Measurements from ENCODE around the gene NADSYN1.

NADSYN1 gene

DNA sequence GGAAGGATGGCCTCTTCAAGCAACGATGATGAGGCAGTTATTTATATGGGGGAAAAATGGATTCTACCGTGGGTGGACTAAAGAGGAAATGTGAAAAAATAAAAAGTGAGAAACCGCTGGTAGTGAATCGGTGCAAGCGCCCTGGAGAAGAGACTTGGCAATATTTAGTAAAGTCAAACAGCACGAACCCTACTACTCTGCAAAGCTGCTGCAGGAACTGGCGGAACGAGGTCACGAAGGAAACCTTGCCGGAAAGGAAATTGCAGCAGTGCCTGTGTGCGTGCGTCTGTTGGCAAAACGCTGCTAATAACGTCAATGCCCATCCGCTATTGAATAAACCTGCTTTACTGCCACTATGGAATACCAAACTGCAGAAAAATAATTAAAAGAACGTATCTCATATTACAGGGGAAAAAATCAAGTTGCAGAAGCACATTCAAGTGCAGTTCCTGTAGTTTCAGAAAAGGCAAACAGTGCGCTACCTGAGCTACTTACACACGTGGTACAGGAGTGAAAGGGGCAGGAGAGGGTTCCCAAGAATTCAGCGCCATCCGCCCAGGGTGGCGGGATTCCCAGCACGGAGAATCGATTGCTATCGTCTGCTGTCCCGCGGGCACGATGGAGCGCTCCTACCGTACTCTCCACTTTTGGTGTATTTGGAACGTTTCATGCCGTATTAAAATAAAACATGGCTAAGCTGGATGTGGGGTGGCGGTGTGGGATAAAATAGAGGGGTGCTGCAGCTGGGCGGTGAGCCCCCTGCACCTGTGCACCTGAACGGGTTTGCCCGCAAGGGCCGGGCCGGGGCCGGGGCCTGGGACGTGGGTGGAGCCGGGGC, 585 bp upstream of the NADSYN1 start:
- DNase-seq: peak; percentile 47

DNA sequence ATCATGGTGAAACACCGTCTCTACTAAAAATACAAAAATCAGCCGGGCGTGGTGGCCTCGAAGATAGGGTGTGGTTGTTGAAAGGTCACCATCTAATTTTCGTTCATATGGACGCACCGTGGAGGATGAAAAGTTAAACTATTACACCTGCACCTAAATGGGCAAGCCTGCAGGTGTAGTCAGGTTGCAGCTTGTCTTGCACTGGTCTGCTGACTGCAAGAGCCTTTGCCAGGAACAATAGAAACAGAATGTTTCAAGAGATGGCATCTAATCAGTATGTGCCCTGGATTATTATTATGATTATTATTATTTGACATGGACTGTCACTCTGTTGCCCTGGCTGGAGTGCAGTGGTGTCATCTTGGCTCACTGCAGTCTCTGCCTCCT, 908 bp downstream of the NADSYN1 start:
- no peak for DNase-seq

DNA sequence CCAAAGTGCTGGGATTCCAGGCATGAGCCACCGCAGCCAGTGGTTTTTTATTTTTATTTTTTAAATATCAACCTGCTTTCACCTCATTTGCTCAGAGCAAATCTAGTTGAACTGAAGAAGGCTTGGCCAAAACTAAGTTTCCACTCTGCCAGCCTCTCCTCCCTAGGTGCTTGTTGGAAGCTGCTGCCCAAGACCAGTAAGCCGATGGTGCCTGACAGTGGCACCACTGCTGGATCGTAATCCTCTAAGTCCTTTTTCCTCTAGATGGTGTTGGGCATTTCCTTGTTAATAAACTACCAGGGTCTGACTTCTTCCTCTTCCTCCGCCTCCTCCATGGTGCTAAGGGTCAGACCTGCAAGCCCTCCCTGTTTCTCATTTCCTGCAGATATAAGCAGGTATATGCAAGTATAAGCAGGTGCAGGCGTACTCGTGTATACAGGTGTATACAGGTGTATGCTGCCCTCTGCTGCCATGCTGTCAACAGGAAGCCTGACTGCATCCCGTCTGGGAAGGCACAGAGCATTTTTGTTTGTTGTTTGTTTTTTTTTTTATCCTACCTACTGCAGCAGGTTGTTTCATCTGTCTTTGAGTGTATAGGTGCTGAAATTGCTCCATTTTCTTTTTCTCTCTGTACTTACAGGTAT, 1.6 kb downstream of the NADSYN1 start:
- no peak for DNase-seq

DNA sequence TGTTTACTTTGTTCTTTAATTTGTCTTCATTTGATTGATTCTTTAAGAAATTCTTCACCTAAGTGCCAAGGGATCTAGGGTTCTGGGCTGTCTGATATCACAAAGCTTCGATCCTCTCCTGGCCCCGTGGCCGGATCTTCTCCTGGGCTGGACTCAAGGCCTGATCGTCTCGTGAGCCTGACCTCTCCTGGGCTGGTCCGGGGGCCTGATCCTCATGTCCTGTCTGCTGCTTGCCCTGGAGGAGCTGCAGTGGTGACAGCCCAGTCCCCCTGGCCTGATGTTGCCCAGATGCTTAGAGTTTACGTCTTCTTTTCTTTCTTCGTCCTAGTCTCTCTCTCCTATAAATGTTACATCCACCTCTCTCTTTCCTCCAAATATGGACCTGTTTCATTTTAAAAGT, 3.3 kb downstream of the NADSYN1 start:
- no peak for DNase-seq

DNA sequence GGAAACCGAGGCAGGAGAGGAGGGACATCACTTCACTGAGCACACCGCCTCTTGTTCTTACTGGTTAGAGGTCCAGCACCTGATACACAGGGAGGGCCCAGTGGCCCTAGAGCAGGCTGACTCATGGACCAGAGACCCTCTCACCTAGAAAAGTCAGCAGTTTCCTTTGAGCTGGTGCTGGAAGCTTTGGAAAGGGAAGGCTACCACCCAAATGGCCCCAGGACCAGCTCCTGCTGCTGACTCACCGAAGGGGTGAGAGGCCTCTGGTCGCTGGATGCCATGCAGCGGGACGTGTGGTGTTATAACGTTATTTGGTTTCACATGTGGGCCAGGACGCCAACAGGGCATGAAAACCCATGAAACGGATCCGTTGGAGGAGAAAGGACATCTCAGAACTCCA, 3.8 kb downstream of the NADSYN1 start:
- DNase-seq: no peak

DNA sequence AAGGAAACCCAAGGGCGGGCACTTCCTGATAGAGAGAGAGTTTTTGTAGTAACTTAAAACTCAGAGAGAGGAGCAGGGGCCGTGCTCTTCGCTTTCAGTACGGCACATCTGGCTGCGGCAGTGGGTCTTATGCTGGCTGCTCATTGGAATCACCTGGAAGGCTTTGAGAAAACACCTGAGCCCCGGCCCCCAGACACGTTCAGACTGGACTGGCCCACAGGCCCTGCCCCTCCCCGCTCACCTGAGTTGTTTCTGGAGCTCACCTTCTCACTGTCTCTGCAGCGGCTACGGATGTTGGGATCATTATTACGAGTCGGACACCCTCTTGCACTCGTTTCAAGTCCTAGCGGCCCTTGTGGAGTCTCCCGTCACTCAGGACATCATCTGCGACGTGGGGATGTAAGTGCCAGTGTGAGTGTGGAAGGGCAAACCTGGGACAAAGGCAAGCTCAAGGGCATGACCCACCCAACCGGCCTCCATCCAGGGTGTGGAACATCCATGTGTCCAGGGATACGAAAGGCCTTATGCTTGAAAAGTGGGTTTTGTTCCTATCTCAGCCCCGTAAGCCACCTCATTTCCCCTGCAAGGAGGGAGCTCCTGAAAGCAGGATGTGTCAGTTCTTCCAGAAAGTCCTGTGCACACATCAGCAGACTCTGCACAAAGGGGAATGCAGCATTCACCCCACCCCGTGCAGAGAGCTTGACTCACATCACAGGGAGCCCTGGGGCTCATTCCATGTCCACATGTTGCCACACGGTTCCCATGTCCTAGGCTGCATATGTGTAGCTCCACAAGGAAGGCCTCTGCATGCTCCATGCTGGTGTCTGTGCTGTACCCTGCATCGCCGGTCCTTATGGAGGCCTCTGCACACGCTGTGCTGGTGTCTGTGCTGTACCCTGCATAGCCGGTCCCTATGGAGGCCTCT, 5.4 kb downstream of the NADSYN1 start:
- no peak for DNase-seq

DNA sequence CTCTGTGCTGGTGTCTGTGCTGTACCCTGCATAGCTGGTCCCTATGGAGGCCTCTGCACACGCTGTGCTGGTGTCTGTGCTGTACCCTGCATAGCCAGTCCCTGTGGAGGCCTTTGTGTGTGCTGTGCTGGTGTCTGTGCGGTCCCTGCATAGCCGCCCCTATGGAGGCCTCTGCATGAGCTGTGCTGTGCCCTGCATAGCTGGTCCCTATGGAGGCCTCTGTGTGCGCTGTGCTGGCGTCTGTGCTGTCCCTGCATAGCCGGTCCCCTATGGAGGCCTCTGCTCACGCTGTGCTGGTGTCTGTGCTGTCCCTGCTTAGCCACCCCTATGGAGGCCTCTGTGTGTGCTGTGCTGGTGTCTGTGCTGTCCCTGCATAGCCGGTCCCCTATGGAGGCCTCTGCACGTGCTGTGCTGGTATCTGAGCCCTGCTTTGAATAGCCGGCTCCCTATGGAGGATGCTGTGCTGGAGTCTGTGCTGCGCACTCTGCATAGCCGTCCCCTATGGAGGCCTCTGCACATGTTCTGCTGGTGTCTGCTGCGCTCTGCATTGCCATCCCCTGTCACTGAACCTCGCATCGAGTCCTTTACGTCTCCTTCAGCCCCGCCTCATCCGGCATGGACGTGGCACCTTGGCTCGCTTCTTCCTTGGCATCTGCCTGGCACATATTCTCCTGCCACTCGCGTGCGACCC, 6.2 kb downstream of the NADSYN1 start:
- DNase-seq: no peak

DNA sequence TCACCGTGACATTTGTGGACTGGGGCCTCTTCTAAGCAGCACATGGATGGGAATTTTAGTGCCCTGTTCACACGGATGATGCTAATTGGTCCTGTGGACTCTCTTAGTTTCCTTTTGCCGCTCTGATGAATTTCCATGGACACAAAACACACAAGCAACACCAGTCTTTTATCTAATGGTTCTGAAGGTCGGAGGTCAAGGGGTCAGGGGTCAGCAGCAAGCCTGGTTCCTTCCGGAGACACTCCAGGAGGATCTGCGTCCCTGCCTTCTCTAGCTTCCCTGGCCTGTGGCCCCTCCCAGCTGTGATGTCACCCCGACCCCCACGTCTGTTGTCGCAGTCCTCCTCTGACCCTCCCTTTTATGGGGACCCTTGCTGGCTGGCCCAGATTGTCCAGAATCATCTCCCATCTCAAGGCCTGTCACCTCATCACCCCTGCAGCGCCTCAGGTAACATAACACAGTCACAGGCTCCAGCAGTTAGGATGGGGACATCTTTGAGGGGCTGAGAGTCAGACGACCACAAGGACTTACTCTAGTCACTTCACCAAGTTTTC, 6.8 kb downstream of the NADSYN1 start:
- no peak for DNase-seq

DNA sequence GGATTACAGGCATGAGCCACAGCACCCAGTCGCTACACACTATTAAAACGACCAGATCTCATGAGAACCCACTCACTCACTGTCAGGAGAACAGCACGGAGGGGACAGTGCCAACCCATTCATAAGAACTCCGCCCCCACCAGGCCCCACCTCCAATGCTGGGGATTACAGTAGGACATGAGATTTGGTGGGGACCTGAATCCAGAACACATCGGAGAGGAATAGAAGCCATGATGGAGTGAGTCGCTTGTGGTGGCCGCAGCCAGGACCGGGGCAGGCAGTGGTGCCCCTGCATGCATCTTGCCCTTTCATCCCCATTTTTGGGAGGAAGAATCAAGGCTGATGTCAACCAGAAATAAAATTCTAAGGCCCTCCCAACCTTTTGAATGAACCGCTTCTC, 8.7 kb downstream of the NADSYN1 start:
- DNase-seq: no peak

DNA sequence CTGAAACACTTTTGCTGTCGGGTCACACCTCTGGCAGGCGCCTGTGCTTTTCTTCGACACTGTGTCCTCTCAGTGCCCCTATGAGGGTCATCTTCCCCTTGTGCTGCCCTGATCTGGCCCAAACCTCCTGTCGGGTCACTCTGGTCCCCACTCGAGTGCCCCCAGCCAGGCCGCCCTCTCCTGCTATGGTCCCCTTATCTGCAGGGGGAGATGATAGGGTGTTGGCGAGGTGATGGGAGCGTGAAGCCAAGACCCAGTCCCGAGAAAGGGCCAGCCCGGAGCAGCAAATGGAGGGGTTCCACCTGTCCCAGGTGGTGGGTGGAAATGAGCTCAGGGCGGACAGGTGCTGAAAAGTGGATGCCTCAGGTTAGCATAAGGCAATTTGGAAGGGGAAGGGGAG, 9.7 kb downstream of the NADSYN1 start:
- DNase-seq: no peak

DNA sequence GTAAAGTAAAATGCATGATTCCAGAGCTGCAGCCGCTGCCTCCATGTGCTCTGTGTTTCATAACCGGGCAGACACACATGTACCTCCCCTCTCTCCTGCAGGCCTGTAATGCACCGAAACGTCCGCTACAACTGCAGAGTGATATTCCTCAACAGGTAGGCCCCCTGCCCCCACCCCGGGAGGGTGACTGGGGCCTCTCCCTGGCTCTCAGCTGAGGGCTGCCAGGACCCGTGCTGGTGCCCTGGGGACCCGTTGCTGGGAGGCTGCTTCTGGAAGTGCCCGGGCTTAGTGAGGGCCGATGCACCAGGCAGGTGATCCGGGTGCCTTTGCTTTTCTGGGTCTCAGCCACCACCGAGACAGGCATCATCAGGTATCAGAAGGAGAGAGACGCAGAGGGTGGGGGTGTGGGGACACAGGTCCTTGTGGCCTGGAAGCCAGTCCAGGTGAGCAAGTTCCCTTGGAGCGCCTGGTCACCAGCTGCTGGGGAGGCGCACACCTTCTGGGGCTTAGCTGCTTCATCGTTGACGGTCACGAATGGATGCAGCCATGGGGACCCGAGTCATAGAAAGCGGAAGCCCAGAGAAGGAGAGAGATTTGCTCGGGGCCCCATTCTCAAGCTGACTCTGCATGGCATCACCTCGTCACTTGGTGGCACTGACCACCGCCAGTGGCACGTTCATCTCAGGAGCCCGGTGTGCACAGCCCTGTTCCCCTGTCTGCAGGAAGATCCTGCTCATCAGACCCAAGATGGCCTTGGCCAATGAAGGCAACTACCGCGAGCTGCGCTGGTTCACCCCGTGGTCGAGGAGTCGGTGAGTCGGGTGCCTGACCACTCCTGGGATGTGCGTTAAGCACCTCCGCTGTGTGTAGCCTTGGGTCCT, 10.6 kb downstream of the NADSYN1 start:
- no peak for DNase-seq

DNA sequence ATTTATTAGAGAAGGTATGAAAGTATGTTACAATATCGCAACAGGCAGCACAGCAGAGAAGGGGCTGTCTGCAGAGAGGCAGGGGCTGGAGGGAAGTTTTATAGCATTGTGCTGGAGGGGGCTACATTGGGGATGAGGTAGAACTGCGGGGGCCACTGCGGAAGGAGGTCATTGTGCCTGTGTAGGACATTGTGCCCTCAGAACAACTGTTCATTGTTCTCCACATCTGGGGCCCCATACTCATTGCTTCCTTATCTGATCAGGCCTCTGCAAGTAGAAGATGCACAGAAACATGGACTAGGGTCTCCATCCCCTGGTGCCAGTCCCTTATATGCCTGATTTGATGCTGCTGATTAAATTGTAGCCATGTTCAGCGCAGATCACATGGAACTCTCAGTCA, 12.1 kb downstream of the NADSYN1 start:
- DNase-seq: no peak

DNA sequence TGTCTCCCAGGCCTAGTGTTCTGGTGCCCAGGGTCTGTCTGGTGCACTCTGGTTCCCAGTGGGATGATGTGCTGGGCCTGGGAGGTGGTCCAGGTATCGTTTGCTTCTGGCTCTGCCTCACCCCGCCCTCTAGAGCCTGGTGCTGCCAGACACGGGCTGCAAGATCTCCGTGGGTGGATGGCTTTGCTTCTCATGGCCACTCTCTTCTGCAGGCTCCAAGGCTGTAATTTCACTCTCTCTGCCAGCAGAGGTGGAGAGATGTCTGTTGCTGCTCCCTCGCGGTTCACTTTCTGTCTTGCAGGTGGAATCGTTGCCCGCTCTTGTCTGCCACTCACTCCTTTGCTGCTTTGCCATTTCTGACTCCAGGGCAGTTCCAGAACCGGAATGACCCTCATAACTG, 13.4 kb downstream of the NADSYN1 start:
- no peak for DNase-seq

DNA sequence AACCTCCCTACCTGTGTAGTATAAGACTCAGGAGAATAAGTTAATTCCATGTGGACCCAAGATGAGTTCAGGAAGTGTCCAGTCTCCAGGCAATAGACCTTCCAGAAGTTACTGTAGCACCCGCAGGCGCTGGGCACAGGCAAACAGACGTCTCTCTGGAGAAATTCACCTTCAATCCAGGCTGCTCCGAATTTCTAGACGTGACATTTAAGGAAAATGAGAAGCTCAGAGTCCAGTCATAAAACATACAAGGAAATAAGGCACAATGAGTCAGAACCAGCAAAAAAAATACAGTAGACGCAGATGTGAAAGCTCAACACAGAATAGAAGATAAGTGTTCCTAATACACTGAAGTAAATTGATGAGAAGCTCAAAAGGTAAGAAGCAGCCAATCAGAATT, 14.2 kb downstream of the NADSYN1 start:
- no peak for DNase-seq

DNA sequence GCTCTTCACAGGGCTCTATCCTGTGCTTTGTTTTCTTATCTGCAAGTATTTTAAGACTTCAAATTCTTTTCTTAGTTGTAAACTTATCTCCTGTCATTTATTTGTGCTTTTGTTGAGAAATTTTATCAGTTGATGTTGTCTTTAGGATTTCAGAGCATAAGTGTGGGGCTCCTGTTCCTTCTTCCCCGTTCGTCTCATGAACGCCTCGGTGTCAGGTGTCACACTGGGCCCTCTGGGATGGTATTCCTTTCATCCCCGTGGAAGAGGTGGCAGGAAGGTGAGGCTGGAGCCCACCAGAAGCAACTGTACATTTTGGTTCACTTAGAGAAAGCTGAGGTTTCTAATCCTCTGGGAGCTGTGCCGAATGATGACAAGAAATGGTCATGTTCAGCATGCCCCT, 17.9 kb downstream of the NADSYN1 start:
- DNase-seq: no peak

DNA sequence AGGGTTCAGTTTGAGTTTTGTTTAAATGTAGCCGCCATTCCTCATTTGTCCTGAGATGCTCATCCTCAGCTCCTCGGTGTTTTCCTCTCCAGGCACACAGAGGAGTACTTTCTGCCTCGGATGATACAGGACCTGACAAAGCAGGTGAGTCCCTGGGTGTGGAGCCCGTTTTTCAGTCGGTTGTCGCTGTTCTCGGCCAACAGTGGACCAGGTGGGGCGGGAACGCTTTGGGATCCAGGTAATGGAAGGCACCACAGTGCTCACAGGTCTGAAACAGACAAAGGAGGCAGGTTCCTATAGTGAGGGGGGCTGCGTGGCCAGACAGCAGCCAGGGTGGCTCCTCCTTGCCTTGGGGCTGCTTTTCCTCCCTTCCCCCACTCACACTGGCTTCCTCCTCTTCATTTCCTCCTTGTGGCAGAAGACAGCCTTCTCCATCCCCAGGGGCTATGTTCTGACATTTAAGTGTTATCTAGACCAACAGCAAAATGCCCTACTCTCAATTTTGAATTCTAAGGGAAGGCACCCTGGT, 19.4 kb downstream of the NADSYN1 start:
- no peak for DNase-seq

DNA sequence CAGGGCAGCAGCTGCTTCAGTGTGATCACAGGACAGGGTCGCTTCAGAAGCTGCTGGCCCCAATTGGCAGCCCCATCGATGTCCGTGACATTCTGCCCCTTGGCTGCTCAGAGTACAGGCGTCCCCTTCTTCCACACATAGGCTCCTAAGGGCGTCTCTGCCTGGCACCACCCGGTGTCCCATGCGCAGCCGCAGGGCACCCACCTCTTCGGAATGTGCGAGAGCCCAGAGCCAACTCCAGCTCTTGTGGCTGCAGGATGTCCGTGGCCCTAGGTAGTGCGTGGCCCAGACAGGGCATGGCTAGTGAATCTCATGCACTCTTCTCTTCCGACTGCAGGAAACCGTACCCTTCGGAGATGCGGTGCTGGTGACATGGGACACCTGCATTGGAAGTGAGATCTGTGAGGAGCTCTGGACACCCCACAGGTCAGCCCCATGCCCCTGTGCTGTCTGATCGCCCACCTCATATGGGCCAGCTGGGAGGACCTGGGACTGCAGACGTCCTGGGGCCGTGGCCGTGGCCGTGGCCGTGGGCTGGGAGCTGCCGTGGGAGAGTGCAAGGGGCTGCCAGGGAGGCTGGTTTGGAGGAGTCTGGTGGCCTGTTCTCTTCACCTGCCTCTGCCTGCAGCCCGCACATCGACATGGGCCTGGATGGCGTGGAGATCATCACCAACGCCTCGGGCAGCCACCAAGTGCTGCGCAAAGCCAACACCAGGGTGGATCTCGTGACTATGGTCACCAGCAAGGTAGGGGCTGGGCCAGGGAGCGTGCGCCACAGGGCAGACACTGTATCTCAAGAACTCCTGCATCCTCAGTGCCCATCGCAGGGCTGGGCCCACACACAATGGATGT, 20.2 kb downstream of the NADSYN1 start:
- DNase-seq: no peak

DNA sequence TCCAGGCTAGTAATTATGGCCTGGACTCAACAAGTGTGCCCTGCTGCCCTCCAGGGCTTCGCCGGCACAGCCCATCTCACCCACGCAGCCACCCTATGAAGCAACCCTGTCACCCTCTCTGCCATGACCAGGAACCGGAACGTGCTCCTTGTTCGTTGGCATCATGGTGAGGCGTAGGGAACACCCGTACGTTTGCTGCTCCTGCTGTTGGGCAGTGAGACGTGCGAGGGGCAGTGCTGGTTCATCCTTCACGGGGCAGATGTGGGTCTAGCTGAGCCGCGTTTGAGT, 20.7 kb downstream of the NADSYN1 start:
- no peak for DNase-seq

DNA sequence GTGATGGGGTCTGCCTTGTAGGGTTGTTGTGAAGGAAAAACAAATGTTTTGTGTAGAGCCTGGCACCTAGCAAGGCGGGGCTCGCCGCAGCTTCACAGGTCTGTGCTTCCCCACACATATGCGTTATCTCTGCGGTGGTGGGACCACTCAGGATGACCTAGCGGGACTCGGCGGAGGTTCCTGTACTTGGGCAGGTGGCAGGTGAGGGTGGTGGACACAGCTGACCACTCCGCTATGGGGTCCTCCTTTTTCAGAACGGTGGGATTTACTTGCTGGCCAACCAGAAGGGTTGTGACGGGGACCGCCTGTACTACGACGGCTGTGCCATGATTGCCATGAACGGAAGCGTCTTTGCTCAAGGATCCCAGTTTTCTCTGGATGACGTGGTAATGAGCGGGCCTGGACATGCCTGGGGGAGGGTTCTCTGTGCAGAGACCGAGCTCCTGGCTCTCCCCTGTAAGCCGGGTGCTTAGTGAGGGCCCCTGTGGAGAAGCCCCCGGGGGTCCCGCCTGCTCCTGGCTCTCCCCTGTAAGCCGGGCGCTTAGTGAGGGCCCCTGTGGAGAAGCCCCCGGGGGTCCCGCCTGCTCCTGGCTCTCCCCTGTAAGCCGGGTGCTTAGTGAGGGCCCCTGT, 21.3 kb downstream of the NADSYN1 start:
- no peak for DNase-seq
